Parathyroid adenoma (tissue), 2 donors: ENCODE data around the gene MSX1.
A peak's percentile ranks its signal among the peaks of the same experiment; 100 is the strongest.

Experiments
- H2AFZ ChIP-seq: fragments of 300-600 bp; sonication (generic); one replicate; pipeline ENCODE4 v1.7.0; 2017; ENCODE audit warnings: antibody characterized with exemption, mild to moderate bottlenecking
- H3K27ac ChIP-seq: fragments of 300-600 bp; sonication (generic); one replicate; pipeline ENCODE4 v1.7.0; 2017
- H3K27me3 ChIP-seq: fragments of 300-600 bp; sonication (generic); one replicate; pipeline ENCODE4 v1.7.0; 2017; ENCODE audit warnings: low read length; ENCODE audit not compliant: control insufficient read depth, insufficient read depth
- H3K36me3 ChIP-seq: fragments of 300-600 bp; sonication (generic); one replicate; pipeline ENCODE4 v1.7.0; 2017; ENCODE audit warnings: low read length; ENCODE audit not compliant: control insufficient read depth, insufficient read depth
- H3K4me1 ChIP-seq: fragments of 300-600 bp; sonication (generic); one replicate; pipeline ENCODE4 v1.7.0; 2017; ENCODE audit warnings: control low read depth
- H3K4me2 ChIP-seq: fragments of 300-600 bp; sonication (generic); one replicate; pipeline ENCODE4 v1.7.0; 2017; ENCODE audit warnings: low read length
- H3K4me3 ChIP-seq: fragments of 300-600 bp; sonication (generic); one replicate; pipeline ENCODE4 v1.7.0; 2017; ENCODE audit warnings: low read depth, low read length
- H3K79me2 ChIP-seq: fragments of 300-600 bp; sonication (generic); one replicate; pipeline ENCODE4 v1.7.0; 2017; ENCODE audit warnings: control low read depth
- H3K9ac ChIP-seq: fragments of 300-600 bp; sonication (generic); one replicate; pipeline ENCODE4 v1.7.0; 2017; ENCODE audit warnings: mild to moderate bottlenecking
- H3K9me3 ChIP-seq: fragments of 300-600 bp; sonication (generic); one replicate; pipeline ENCODE4 v1.7.0; 2017; ENCODE audit warnings: low read length; ENCODE audit not compliant: control insufficient read depth
- TF ChIP-seq, protein P1 (sequence below): fragments of 300-600 bp; sonication (generic); IDR thresholded peaks from one replicate; pipeline ENCODE4 v1.7.0; 2017; ENCODE audit warnings: antibody characterized with exemption, mild to moderate bottlenecking
- donor health status: primary hyperparathyroidism.

MSX1 gene

DNA sequence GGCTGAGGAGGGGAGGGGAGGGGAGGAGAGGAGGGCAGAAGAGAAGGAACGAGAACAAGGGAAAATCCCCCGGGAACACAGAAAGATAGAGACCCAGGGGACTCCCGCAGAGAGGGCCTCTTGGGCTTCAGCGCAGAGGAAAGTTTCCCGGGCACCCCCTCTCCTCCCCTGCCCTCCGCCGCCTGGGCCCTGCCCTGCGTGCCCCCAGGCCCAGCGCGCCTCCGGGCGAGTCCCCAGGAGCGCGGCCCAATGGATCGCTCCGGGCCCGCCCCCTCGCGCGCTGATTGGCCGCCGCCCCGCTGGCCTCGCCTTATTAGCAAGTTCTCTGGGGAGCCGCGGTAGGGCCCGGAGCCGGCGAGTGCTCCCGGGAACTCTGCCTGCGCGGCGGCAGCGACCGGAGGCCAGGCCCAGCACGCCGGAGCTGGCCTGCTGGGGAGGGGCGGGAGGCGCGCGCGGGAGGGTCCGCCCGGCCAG, at the start of gene MSX1:
Gene MSX1 (plus strand): TSS at position 341 of the 474 bp plus-strand sequence. CDS start 235 bp downstream, outside the sequence.
- Histone ChIP-seq H3K9ac (no peak within 1 kb of the TSS), H2AFZ (peak within 1 kb of the TSS; percentile 70), H3K27ac (no peak within 1 kb of the TSS), H3K4me3 (peak within 1 kb of the TSS; percentile 55), H3K79me2 (no peaks in the 10 kb centered on the region), H3K36me3 (no peaks in the 10 kb centered on the region), H3K27me3 (peaks cover 25% of the 10 kb centered on the region), H3K4me2 (peak within 1 kb of the TSS; percentile 88), H3K9me3 (no peaks in the 10 kb centered on the region), H3K4me1 (no peaks in the 10 kb centered on the region)
- TF ChIP-seq, protein P1, sequence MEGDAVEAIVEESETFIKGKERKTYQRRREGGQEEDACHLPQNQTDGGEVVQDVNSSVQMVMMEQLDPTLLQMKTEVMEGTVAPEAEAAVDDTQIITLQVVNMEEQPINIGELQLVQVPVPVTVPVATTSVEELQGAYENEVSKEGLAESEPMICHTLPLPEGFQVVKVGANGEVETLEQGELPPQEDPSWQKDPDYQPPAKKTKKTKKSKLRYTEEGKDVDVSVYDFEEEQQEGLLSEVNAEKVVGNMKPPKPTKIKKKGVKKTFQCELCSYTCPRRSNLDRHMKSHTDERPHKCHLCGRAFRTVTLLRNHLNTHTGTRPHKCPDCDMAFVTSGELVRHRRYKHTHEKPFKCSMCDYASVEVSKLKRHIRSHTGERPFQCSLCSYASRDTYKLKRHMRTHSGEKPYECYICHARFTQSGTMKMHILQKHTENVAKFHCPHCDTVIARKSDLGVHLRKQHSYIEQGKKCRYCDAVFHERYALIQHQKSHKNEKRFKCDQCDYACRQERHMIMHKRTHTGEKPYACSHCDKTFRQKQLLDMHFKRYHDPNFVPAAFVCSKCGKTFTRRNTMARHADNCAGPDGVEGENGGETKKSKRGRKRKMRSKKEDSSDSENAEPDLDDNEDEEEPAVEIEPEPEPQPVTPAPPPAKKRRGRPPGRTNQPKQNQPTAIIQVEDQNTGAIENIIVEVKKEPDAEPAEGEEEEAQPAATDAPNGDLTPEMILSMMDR: no peak

DNA sequence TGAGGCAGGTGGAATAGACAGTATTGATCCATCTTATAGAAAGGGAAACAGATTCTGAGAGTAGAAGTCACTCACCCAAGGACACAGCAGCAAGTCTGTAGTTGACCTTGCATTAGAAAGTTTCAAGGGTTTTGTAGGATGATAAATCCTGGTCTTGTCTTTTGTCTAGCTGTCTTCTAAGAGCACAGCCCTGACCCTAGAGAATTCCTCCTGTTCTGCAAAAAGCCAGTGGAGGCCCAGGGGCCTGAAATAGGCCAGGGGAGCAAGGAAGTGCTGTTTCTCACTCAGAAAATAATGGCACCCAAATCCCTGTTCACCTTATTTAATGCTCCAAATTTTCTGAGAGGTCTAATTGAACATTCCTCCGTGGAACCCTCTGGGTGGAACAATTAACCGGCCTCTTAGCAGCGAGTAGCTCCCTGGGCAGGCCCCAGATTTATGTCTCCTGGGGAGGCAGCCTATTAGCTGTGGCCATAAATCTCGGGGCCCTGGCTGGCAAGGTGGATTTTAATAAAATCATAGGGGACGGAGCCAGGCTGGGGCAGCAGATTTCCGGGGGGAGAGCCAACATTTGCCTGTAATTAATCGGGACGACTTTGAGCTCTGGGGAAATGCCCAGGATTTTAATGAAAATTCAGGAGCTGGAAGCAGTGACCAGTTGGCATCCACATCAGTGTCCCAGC, 49.2 kb upstream of the MSX1 start:
- H3K36me3 ChIP-seq: no peaks in the 10 kb centered on the region
- H3K4me3 ChIP-seq: no peak overlapping the region
- H3K4me2 ChIP-seq: no peak overlapping the region
- H3K27ac ChIP-seq: no peak overlapping the region
- no peaks in the 10 kb centered on the region for H3K27me3 ChIP-seq
- no peaks in the 10 kb centered on the region for H3K4me1 ChIP-seq
- TF ChIP-seq, protein P1: no peak
- peaks cover 3% of the 10 kb centered on the region for H3K9me3 ChIP-seq
- H3K9ac ChIP-seq: no peak overlapping the region
- no peaks in the 10 kb centered on the region for H3K79me2 ChIP-seq
- no peak overlapping the region for H2AFZ ChIP-seq

DNA sequence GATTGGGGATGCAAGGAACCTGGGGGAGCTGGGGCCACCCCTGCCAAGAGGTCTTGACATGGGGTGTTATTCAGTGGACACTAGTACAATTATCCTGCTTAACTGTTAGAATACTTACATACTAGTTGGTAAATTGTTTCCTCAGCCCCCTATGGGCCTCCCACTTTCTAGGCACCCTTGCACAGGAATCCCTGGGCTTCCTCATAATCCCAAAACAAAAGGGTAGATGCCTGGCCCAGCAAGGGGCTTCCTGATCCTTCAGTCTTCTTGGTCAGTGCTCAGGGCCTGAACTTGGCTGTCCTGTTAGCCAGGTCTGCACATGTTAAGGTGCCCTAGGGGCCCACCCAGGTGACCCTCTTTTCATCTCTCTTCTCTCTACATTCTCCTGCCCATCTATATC, 48.7 kb upstream of the MSX1 start:
- TF ChIP-seq, protein P1: no peak
- Histone ChIP-seq H3K9ac (no peak overlapping the region), H3K9me3 (peaks cover 3% of the 10 kb centered on the region), H3K79me2 (no peaks in the 10 kb centered on the region), H3K4me2 (no peak overlapping the region), H2AFZ (no peak overlapping the region), H3K36me3 (no peaks in the 10 kb centered on the region), H3K4me1 (no peaks in the 10 kb centered on the region), H3K27me3 (no peaks in the 10 kb centered on the region), H3K4me3 (no peak overlapping the region), H3K27ac (no peak overlapping the region)

DNA sequence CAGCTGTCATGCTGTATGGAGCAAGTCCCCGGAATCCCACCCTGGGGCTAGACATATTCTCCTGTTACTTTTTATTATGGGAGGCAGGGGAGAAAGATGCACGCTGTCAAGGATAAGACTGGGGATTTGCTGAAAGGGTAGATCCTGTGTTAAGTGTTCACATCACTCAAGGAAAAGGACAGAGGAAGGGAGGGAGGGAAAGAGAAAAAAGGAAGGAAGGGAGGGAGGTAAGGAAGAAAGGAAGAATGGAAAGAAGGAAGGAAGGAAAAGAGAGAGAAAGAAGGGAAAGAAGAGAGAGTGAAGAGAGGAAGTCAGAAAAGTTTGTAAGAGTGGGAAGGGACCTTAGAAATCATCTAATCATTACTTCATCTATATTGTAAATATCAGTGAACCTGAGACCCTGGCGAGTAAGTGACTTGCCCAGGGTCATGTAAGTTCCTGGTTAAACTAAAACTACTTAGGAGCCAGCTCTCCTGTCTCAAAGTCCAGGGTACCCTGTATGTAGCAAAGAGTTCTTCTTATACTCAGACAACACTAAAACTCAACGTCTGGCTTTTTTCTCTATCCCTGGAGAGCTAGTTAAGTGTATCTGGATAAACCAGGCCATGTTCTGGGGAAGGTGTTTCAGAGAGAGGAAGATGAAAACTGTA, 47.2 kb upstream of the MSX1 start:
- H3K79me2 ChIP-seq: no peaks in the 10 kb centered on the region
- no peaks in the 10 kb centered on the region for H3K36me3 ChIP-seq
- TF ChIP-seq, protein P1: no peak
- no peak overlapping the region for H3K27ac ChIP-seq
- H3K9me3 ChIP-seq: peaks cover 3% of the 10 kb centered on the region
- no peaks in the 10 kb centered on the region for H3K27me3 ChIP-seq
- no peak overlapping the region for H3K4me2 ChIP-seq
- H3K4me3 ChIP-seq: no peak overlapping the region
- no peaks in the 10 kb centered on the region for H3K4me1 ChIP-seq
- H3K9ac ChIP-seq: no peak overlapping the region
- H2AFZ ChIP-seq: no peak overlapping the region
